HepG2 (cell line): ENCODE data around the gene C1orf35. TPM values are rescaled to one million over a fixed set of nuclear protein-coding genes. Genes with fewer than 3 reads are reported as not detected.

Experiments
- ATAD3A ChIP-seq: sonication (generic); formaldehyde crosslinking; IDR thresholded peaks from 2 replicates; pipeline ENCODE4 v1.4.0; 2020; ENCODE audit warnings: missing genetic modification reagents
- BHLHE40 ChIP-seq: IDR thresholded peaks from 2 replicates; pipeline ENCODE4 v1.6.1; 2011; ENCODE audit warnings: low read length, improper control_type of control experiment
- CREM ChIP-seq, 2 experiments: sonication (generic) in 1 of 2; formaldehyde crosslinking in 1 of 2; IDR thresholded peaks; 2 replicates each; pipeline versions ENCODE4 v1.4.0 to v1.6.1; 2016 to 2020; ENCODE audit warnings: antibody characterized with exemption in 1 of 2, mild to moderate bottlenecking in 1 of 2, missing genetic modification reagents in 1 of 2
- EHMT2 ChIP-seq: fragments of 200-600 bp; sonication (generic); IDR thresholded peaks from 2 replicates; pipeline ENCODE4 v1.7.0; 2017; ENCODE audit warnings: antibody characterized with exemption, low read depth, low read length, borderline replicate concordance
- GPN1 ChIP-seq: sonication (generic); formaldehyde crosslinking; IDR thresholded peaks from 2 replicates; pipeline ENCODE4 v1.5.1; 2020; ENCODE audit warnings: missing genetic modification reagents, borderline replicate concordance
- HNRNPH1 ChIP-seq: fragments of 200-400 bp; formaldehyde crosslinking; optimal IDR thresholded peaks from 2 replicates; pipeline ENCODE3; 2017; ENCODE audit warnings: mild to moderate bottlenecking, low read depth, low read length
- HNRNPLL ChIP-seq: fragments of 200-400 bp; formaldehyde crosslinking; IDR thresholded peaks from 2 replicates; pipeline ENCODE4 v1.6.1; 2017; ENCODE audit warnings: mild to moderate bottlenecking, low read depth, low read length; ENCODE audit not compliant: poor library complexity, severe bottlenecking
- MAFK ChIP-seq, 2 experiments: IDR thresholded peaks in 1 of 2; conservative IDR thresholded peaks in 1 of 2; 2 replicates each; pipeline ENCODE4 v1.6.1; 2011; ENCODE audit warnings: improper control_type of control experiment in 2 of 2, low read length in 2 of 2
- NFIB ChIP-seq: sonication (generic); formaldehyde crosslinking; IDR thresholded peaks from 2 replicates; pipeline ENCODE4 v1.9.0; 2021; ENCODE audit warnings: missing genetic modification reagents, mild to moderate bottlenecking, borderline replicate concordance
- SUZ12 ChIP-seq: fragments of 150-350 bp; IDR thresholded peaks from 2 replicates; pipeline ENCODE4 v1.6.1; 2014; ENCODE audit warnings: low read depth, low read length
- TBL1XR1 ChIP-seq: fragments of 150-350 bp; IDR thresholded peaks from 2 replicates; pipeline ENCODE4 v1.6.1; 2014; ENCODE audit warnings: borderline replicate concordance, low read length; ENCODE audit not compliant: partially characterized antibody
- THRA ChIP-seq: sonication (generic); formaldehyde crosslinking; IDR thresholded peaks from 2 replicates; pipeline ENCODE4 v1.4.0; 2020; ENCODE audit warnings: missing genetic modification reagents, borderline replicate concordance
- ZBTB1 ChIP-seq: sonication (generic); formaldehyde crosslinking; IDR thresholded peaks from 2 replicates; pipeline ENCODE4 v1.4.0; 2020; ENCODE audit warnings: missing genetic modification reagents, borderline replicate concordance
- ZBTB2 ChIP-seq: sonication (generic); formaldehyde crosslinking; IDR thresholded peaks from 2 replicates; pipeline ENCODE4 v1.8.0; 2022; ENCODE audit warnings: low read depth, missing genetic modification reagents
- ZBTB8A ChIP-seq: sonication (generic); formaldehyde crosslinking; IDR thresholded peaks from 2 replicates; pipeline ENCODE4 v1.4.0; 2020; ENCODE audit warnings: mild to moderate bottlenecking, low read depth, missing genetic modification reagents, borderline replicate concordance
- ZC3H13 ChIP-seq: sonication (generic); formaldehyde crosslinking; IDR thresholded peaks from 2 replicates; pipeline ENCODE4 v1.8.1; 2023; ENCODE audit warnings: mild to moderate bottlenecking, missing genetic modification reagents, moderate library complexity
- ZNF296 ChIP-seq: sonication (generic); formaldehyde crosslinking; conservative IDR thresholded peaks from 2 replicates; pipeline ENCODE4 v1.5.0; 2020; ENCODE audit warnings: mild to moderate bottlenecking, missing genetic modification reagents
- ZNF30 ChIP-seq: sonication (generic); formaldehyde crosslinking; IDR thresholded peaks from 2 replicates; pipeline ENCODE4 v1.5.0; 2020; ENCODE audit warnings: mild to moderate bottlenecking, missing genetic modification reagents
- ZNF7 ChIP-seq: IDR thresholded peaks from 2 replicates; pipeline ENCODE4 v1.6.1; 2016; ENCODE audit warnings: missing biosample characterization, missing genetic modification reagents
- ZNF788 ChIP-seq: sonication (generic); formaldehyde crosslinking; IDR thresholded peaks from 2 replicates; pipeline ENCODE4 v1.5.0; 2020; ENCODE audit warnings: mild to moderate bottlenecking, missing genetic modification reagents, borderline replicate concordance
- ZSCAN20 ChIP-seq: sonication (generic); formaldehyde crosslinking; IDR thresholded peaks from 2 replicates; pipeline ENCODE4 v1.4.0; 2020; ENCODE audit warnings: missing genetic modification reagents, mild to moderate bottlenecking, borderline replicate concordance
- ZSCAN31 ChIP-seq: sonication (generic); formaldehyde crosslinking; IDR thresholded peaks from 2 replicates; pipeline ENCODE4 v1.5.0; 2020; ENCODE audit warnings: low read depth, mild to moderate bottlenecking, missing genetic modification reagents
- polyA plus RNA-seq, 8 experiments: library from polyadenylated mRNA; depleted of rRNA in 3 of 8; stranded (reverse) in 7 of 8; unstranded in 1 of 8; fragments of >200 nt; fragmentation: Illumina TruSeq in 4 of 8; extraction: Trizol in 4 of 8; gene quantifications; 2 replicates each; pipeline versions ENCODE4 v1.2.1 to v1.2.3, GENCODE V29; 2011 to 2016; ENCODE audit warnings: low read depth in 4 of 8, missing spikeins in 1 of 8, mixed read lengths in 1 of 8; ENCODE audit not compliant: insufficient read depth in 1 of 8
- total RNA-seq, 5 experiments: library from RNA; depleted of rRNA; stranded (reverse); fragments of >200 nt; fragmentation: Illumina TruSeq; extraction: Trizol; gene quantifications; 2 replicates each; pipeline ENCODE4 v1.2.3, GENCODE V29; 2016; ENCODE audit warnings: low read depth in 1 of 5
- TF ChIP-seq, protein P1 (sequence below): sonication (generic); formaldehyde crosslinking; IDR thresholded peaks from 2 replicates; pipeline ENCODE4 v1.4.0; 2020; ENCODE audit warnings: missing genetic modification reagents

Gene C1orf35
- total and polyA plus RNA-seq, 2 of the 13 experiments (the other 11 are each of a cell fraction or from before 2014, with no cell fraction given) = 8.1 to 19.3 TPM

DNA sequence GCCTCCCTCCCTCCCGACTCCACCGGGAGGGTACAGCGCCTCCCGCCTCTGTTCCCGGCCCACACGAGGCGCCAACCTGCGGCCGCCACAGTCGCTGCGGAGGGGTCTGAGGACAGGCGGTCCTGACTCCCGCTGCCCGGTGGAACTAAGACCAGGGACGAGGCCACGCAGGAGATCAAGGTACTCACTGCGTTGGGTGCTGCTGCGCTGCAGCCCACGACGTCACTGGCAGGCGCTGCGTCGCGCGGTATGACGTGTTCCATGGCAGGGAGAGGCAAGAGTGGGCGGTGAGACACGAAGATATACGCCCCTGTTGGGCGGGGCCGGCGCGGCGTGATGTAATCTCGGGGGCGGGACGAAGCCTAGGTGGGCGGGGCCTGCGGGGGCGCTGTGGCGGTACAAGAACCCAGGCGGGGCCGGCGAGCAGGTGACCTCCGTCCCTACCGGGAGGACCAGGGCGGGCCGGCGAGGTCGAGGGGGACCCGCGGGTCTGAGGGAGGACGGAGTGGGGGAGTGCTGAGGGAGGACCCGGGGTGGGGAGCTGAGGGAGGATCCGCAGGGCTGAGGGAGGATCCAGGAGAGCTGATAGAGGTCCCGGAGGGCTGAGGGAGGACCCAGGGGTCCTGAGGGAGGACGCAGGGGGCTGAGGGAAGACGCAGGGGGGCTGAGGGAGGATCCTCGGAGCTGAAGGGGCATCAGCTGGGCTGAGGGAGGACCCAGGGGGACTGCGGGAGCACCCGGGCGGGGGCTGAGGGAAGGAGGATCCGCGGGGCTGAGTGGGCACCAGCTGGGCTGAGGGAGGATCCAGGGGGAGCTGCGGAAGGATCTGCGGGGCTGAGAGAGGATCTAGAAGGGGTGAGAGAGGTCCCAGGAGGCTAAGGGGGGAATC lies 6.2 kb upstream of the C1orf35 start, which contains the start of gene MRPL55 (continued):
- no peak for TF ChIP-seq ZNF296
- no peak; the same call in 1 of the 2 replicates for TF ChIP-seq ZNF7 (CRISPR knock-in tag)
- no peak for TF ChIP-seq EHMT2
- TF ChIP-seq ZSCAN20 = no peak
- no peak for TF ChIP-seq MAFK (conservative IDR thresholded peaks at IDR 0.05 in 1 of 2, IDR thresholded peaks at IDR 0.05 in 1 of 2; ENCODE audit: low read length in 2 of 2)
- peak; percentile 100 for TF ChIP-seq CREM (IDR thresholded peaks at IDR 0.05)
- TF ChIP-seq CREM (CRISPR knock-in tag; IDR thresholded peaks at IDR 0.05) = peak; percentile 99
- TF ChIP-seq HNRNPH1 = no peak
- no peak; the same call in 1 of the 2 replicates for TF ChIP-seq GPN1
- TF ChIP-seq SUZ12 = no peak
- TF ChIP-seq NFIB (CRISPR knock-in tag) = no peak
- no peak for TF ChIP-seq ZBTB1 (CRISPR knock-in tag)
- TF ChIP-seq BHLHE40 = no peak; the same call in 1 of the 2 replicates
- peak; percentile 87; the same call in 1 of the 2 replicates for TF ChIP-seq ZSCAN31 (CRISPR knock-in tag)
- peak; percentile 94 for TF ChIP-seq ZNF788 (CRISPR knock-in tag)
- TF ChIP-seq THRA (CRISPR knock-in tag) = peak; percentile 55; the same call in 1 of the 2 replicates
- no peak for TF ChIP-seq ATAD3A
- no peak for TF ChIP-seq TBL1XR1
- TF ChIP-seq ZC3H13 (CRISPR knock-in tag) = peak; percentile 61; the same call in 1 of the 2 replicates
- no peak for TF ChIP-seq ZNF30 (CRISPR knock-in tag)
- peak; percentile 50 for TF ChIP-seq HNRNPLL
- TF ChIP-seq ZBTB2 = no peak
- TF ChIP-seq ZBTB8A = no peak
- TF ChIP-seq, protein P1, sequence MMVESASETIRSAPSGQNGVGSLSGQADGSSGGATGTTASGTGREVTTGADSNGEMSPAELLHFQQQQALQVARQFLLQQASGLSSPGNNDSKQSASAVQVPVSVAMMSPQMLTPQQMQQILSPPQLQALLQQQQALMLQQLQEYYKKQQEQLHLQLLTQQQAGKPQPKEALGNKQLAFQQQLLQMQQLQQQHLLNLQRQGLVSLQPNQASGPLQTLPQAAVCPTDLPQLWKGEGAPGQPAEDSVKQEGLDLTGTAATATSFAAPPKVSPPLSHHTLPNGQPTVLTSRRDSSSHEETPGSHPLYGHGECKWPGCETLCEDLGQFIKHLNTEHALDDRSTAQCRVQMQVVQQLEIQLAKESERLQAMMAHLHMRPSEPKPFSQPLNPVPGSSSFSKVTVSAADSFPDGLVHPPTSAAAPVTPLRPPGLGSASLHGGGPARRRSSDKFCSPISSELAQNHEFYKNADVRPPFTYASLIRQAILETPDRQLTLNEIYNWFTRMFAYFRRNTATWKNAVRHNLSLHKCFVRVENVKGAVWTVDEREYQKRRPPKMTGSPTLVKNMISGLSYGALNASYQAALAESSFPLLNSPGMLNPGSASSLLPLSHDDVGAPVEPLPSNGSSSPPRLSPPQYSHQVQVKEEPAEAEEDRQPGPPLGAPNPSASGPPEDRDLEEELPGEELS (CRISPR knock-in tag) = peak; percentile 41; the same call in 1 of the 2 replicates
